GM19455 (cell line): ENCODE data around the gene KCNIP3.

ENCODE experiments used
- ATAC-seq: cut with Tn5 transposase; IDR thresholded peaks from one replicate; pipeline ENCODE4 v1.9.1; 2021; ENCODE audit not compliant: unreplicated experiment

The KCNIP3 gene

DNA sequence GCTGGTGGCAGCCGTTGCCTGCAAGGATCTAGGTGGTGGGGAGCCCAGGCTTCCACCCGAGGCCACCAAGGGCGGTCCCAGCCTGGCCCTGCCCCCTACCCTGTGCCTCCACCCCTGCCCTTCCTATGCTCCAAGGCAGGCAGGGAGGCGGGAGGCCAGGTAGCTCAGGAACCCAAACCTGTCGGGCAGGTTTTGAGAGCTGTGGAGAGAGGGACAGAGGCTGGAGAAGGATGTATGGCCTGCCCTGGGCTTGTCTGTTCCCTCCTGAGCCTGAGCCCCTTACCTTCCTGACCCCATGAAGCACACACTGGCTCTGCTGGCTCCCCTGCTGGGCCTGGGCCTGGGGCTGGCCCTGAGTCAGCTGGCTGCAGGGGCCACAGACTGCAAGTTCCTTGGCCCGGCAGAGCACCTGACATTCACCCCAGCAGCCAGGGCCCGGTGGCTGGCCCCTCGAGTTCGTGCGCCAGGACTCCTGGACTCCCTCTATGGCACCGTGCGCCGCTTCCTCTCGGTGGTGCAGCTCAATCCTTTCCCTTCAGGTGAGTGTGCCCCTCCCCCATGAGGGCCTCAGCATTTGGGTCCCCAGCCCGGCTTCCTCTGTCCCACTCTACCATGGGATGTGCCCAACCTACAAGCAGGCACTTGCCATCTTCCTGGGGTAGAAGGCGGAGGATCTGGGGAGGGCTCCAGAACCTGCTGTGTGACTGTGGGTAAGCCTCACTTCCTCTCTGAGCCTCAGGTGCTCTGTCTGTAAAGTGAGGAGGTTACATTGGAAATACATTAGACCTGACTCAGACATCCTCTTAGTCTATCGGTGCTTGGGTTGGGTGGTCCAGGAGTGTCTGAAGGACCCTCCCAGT is 22.6 kb upstream of the KCNIP3 start, which contains the start of gene PROM2:
TSS of gene PROM2 (plus strand) at position 159 of the 860 bp plus-strand sequence. CDS start at position 296, 137 bp downstream.
- ATAC-seq = no peak

DNA sequence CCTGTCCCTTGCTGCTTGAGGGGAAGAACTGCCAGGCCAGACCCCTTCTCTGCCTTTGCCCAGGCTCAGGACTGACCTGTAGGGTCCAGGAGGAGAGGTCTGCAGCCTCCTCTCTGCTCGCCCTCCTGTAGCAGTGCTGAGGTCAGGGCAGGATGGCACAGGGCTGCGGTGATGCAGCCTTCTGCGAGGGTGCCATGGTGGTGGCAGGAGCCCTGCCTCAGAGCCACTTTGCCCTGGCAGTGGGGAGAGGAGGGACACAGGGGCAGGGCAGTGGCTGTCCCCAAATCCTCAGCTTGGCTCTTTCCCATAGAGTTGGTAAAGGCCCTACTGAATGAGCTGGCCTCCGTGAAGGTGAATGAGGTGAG is 22.0 kb upstream of the KCNIP3 start:
- ATAC-seq = no peak

DNA sequence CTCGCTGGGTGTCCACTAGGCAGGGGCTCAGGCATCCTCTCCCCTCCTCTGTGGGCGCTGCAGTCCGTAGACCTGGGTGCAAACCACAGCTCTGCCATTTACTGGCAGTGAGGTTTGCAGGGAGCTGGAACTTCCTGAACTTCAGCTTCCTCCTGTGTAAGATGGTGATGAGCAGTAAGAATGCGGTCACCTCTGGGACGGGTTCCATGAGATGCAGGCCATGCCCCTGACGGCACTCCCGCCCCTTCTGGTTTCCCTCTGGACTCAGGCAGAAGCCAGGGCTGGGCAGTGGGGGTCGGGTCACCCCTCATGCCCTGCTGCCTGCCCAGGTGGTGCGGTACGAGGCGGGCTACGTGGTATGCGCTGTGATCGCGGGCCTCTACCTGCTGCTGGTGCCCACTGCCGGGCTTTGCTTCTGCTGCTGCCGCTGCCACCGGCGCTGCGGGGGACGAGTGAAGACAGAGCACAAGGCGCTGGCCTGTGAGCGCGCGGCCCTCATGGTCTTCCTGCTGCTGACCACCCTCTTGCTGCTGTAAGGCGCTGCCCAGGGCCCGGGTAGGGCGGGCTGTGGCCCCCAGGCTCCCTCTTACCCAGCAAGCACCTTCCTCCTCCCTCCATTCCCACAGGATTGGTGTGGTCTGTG is 21.4 kb upstream of the KCNIP3 start:
- ATAC-seq = no peak

DNA sequence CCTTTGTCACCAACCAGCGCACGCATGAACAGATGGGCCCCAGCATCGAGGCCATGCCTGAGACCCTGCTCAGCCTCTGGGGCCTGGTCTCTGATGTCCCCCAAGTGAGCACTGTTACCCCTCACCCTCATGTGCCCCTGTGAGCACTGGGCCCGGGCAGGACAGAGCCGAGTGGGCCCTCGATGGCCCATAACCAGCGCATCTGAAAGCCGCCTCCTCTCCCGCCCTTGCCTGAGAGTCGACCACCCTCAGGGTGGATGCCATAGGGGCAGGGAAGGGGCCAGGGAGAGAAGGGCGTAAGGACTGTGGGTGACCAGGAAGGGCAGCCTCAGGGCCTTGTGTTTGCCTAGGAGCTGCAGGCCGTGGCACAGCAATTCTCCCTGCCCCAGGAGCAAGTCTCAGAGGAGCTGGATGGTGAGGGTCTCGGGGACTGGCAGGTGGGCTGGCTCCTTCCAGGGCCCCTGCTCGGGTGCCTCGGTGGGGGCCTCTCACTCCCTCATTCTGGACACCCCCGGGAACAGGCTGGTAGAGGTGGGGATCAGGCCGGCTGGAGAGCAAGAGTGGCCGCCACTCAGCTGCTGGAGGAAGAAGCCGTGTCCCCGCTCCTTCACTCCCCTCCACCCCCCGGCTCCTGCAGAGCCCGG is 20.8 kb upstream of the KCNIP3 start:
- no peak for ATAC-seq

DNA sequence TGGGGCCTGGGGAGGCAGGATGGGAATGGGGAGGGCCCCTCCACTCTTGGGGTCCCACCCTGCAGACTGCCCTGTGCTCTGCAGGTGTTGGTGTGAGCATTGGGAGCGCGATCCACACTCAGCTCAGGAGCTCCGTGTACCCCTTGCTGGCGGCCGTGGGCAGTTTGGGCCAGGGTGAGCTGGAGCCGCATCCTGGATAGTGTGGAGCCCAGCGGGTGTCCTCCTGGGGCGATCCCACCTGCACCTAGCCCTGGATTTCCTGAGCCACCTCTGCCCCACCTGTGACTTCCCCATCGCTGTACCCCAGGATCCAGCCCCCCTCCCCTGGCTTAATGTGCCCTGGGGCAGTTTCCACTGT is 20.3 kb upstream of the KCNIP3 start:
- ATAC-seq = no peak

DNA sequence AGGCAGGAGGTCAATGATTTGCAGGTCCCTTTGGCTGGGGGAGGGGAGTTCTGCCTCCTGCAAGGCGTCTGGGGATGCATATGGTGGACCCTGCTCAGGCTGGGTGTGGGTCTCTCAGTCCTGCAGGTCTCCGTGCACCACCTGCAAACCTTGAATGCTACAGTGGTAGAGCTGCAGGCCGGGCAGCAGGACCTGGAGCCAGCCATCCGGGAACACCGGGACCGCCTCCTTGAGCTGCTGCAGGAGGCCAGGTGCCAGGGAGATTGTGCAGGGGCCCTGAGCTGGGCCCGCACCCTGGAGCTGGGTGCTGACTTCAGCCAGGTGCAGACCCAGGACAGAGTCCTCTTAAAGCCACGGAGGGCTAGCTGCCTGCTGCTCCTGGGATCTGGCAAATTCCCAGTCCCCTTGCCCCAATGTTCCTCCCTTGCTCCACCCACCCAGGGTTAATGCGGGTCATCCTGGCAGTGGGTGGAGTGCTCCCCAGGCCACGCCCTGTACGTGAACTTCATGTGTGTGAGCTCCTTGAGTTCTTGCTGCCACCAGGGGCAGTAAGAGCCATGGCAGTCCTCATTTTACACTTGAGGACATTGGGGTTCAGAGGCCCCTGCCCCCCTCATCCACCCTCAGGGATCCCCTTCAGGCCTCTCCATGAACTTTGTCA is 19.8 kb upstream of the KCNIP3 start:
- no peak for ATAC-seq

DNA sequence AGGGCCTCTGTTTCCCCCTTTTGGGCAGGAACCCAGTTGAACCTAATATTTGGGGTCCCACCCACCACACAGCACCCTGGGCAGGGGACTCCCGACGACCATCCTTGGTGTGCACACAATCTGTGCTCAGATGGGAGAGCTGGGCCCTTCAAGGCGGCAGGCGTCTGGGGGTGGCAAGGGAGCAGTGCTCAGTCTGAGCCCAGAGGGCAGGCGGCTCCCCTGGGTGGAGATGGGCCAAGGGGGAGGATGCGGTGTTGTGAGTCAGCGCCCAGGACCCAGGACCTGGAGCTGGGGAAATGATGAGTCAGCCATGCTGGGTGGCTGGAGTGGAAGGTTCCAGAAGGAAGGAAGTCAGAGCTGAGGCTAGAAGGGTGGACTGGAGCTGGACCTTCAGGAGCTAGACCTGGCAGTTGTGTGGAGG is 19.1 kb upstream of the KCNIP3 start:
- no peak for ATAC-seq

DNA sequence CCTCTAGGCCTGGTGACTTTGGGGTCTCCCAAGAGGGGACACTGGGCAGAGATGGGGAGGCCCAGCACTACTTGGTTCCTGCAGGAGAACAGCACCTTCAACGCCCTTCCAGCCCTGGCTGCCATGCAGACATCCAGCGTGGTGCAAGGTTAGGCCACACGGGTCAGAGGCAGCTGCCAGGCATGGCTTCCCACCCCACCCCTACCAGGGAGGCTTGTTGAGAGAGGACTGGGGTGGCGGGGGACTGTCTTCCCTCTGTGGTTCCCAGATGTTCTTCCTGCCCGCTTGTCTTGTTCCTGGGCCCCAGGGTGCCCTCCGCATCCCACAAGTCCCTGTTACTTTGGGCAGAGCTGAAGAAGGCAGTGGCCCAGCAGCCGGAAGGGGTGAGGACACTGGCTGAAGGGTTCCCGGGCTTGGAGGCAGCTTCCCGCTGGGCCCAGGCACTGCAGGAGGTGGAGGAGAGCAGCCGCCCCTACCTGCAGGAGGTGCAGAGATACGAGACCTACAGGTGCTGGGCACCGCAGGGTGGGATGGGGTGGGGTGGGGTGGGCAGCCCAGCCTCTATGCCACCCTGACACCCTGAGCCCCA is 18.4 kb upstream of the KCNIP3 start:
- no peak for ATAC-seq

DNA sequence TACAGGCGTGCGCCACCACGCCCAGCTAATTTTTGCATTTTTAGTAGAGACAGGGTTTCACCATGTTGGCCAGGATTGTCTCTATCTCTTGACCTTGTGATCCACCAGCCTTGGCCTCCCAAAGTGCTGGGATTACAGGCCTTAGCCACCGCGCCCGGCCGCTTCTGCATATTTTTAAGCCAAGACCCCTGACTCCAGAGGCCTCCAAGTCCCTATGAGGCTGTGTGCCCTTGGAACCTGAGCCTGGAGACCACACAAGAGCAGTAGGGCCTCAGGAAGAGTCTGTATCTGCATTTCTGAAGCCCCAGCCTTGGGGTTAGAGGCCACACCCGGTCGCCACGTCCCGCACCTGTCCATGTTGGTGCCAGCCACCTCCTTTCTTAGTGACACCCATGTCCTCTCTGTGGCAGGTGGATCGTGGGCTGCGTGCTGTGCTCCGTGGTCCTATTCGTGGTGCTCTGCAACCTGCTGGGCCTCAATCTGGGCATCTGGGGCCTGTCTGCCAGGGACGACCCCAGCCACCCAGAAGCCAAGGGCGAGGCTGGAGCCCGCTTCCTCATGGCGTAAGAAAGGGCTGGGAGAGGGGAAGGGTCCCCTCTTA is 17.6 kb upstream of the KCNIP3 start:
- ATAC-seq = no peak

DNA sequence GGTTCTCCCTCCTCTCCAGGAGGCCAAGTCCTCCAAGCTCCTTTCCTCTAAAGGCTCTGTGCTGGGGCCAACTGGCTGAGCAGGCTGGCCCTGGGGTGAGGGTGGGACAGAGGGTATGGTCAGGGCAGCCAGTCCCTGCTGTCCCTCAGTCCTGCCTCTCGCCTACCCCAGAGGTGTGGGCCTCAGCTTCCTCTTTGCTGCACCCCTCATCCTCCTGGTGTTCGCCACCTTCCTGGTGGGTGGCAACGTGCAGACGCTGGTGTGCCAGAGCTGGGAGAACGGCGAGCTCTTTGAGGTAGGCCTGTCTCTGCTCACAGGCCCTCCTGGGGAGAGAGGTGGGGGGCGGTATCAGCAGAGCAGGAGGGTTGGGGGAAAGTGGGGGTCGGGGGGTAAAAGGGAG is 16.1 kb upstream of the KCNIP3 start:
- no peak for ATAC-seq

DNA sequence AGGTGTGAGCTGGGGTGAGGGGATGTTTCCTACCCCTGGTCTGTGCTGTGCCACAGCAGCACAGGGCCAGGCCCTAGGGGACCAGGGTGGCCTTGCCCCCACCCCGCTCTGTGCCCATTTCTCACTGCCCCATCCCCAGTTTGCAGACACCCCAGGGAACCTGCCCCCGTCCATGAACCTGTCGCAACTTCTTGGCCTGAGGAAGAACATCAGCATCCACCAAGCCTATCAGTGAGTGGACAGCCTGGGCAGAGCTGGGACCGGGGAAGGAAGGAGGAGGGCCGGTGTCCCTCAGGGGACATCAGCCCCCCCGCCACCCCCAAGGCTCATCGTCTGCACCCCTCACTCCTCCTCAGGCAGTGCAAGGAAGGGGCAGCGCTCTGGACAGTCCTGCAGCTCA is 15.4 kb upstream of the KCNIP3 start:
- no peak for ATAC-seq

DNA sequence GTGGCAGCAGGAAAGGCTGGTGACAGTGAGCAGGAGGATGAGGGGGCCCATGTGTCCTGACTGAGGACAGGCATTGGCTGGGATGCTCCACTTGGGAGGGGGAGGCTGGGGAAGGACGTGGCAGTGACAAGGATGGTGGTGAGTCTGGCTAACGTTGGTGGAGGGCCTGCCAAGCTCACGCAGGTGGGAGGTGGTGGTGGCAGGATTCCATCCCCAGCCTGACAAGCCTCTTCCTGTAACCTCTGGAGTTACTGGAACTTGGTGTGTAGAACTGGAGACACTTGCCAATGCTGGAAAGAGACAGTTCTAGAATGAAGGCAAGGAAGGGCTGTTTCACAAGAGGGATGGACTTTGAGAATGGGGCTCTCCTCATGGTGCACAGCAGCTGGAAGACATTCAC is 14.7 kb upstream of the KCNIP3 start:
- ATAC-seq = no peak

DNA sequence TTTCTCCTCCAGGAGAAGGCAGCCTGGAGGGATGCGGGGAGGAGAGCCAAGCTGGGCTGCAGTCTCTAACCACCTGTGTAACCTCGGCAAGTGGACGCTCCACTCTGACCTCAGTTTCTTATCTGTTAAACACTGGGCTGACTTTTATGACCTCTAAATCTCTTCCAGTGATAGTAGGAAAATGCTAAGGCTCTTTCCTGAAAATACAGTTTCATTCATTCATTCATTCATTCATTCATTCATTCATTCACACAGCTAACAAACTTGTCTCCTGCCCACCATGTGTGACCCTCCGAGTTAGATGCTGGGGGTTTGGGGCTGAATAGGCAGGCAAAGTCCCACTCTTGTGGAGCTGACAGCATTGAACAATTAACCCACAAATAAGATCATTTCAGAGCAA is 13.6 kb upstream of the KCNIP3 start:
- no peak for ATAC-seq

DNA sequence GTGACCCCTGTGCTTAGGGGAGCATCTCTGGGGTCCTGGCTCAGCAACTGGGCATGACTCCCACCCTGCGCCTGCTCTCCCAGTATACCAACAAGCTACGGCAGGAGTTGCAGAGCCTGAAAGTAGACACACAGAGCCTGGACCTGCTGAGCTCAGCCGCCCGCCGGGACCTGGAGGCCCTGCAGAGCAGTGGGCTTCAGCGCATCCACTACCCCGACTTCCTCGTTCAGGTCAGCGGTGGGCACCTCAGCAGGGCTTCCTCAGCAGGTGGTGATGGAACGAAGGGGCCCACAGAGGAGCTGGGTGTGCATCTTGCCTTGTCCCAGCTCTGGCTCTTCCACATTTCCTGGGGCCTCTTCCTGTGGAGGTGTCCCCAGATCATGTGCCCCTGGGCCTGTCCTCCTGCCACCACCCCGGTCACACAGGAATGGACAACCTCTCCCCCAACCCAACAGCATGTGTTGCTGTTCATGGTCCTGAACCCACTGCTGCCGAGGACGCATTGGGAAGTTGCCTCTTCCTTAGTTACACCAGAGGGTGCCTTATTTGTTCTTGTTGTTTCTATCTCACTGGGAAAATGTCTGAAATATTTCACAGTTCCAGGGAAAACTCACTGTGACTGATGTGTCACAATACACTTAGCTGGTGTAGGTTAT is 12.1 kb upstream of the KCNIP3 start:
- ATAC-seq = no peak

DNA sequence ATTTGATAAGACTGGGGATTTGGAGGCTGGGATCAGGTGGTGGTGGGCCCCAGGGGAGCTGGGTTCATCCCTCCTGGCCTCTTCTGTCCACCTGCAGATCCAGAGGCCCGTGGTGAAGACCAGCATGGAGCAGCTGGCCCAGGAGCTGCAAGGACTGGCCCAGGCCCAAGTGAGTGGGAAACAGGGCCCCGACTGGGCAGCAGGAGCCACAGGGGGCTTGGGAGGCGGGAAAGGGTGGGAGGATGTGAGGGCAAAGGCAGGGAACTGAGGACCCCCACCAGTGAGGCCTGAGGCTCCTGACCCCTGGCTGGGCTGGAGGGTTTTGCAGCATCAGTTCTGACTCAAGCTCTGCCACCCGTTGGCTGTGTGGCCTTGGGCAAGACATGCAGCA is 11.6 kb upstream of the KCNIP3 start:
- no peak for ATAC-seq

DNA sequence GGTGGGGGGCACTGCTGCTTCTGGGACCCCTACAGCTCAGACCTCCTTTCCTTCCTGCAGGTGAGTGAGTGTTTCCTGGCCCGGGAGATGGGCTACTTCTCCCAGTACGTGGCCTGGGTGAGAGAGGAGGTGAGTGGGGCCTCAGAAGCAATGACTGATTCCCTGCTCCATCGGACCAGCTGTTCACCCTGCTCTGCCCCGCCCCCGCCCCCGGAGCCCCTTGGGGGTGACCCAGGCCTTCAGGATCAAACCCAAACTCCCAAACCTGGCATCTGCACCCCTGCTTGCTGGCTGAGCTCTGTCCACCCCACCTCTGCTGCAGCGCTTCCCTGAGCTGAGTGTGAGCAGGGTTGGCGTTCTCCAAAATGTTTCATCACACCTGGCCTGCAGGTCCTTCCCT is 9.8 kb upstream of the KCNIP3 start:
- ATAC-seq = no peak

DNA sequence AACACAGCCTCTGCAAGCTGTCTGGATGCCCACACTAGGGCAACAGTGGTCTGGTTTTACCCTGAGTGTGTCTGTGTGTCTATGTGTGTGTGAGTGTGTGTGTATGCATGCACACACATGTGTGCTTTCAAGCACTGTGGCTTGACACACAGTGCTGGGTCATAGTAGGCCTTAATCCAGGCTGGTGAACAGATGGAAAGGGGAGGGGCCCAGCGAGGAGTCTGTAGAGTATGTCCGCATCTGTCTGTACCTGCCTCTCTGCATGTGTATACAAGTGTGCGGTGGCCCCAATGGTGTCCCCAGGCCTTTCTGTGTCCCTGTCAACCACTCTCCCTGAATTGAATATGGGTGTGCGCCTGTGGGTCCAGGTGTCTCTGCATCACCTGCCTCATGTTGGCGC is 9.3 kb upstream of the KCNIP3 start:
- ATAC-seq = no peak

DNA sequence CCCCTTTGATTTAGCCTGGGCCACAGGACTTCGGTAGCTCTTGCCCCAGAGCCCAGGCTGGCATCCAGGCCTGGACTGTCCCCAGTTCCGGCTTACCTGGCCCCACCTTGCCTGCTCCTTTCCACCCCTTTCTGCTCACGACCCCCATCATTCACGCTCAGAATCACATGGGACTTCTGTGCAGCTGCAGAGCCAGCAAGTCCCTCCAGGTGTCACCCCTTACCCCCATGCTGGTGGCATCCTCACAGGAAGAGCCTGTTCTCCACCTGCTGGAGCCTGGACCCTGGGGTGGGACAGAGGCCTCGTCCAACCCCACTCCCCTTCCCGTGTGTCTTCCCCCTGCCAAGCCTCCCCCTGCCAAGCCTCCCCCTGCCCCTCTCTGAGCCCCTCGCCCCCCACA is 7.9 kb upstream of the KCNIP3 start:
- ATAC-seq = no peak

DNA sequence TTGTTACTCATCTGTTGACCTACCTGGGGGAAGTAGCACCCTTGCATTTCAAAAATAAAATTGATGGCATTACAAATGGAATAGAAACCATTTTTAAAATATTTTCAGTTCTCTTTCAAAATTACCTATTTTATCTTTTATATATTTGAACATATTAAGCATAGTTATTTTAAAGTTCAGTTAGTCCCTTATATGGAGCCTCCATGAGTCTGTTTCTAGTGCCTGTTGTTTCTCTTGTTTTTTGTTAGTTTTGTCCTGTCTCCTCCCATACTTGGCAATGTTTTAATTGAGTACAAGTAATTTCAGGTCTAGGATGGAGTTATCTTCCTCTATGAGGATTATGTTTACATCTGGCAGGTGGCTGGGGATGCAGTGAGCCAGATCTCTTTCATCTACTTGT is 5.9 kb upstream of the KCNIP3 start:
- no peak for ATAC-seq

DNA sequence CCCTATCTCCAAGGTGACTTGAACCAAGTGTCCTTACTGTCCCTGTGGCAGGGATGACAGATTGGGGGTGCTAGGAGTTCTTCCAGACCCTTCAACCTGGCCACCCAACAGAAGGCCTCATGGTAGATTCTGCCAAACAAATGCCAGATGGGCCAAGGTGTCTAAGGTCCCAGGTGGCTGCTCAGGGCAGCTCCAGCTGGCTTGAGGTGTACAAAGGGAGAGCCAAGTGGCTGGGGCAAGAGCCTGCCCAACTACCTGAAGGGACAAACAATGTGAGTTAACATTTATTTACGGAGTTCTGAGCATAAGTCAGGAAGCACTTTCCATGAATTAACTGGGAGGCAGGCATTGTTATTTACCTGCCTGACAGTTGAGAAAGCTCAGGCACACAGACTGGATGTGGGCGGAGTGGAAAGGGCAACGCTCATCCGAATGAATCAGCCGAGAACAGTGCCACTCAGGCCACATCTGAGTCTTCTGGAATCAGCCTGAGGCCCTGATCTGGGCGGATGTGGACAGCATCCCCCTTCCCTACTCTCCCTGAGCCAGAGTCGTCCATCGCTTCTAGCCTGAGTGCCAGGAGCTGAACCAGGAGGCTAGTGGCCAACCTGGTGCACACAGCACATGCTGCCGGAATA is 4.4 kb upstream of the KCNIP3 start:
- ATAC-seq = no peak
